Kidney tubule cell (primary cell): ENCODE results near the gene YY2.
A peak's percentile ranks its signal among the peaks of the same experiment; 100 is the strongest.
"Not testable (repeated sequence)": the region's sequence is repeated elsewhere in the genome, so short reads cannot be mapped to it uniquely, and the experiment has no call there.

Experiments used
- DNase-seq: peaks from one replicate; pipeline ENCODE4 v3.0.0-alpha.2; 2018; ENCODE audit warnings: low spot score

Gene YY2

GRCh38 chrX:21855937-21856415 lies at the start of gene YY2:
Gene YY2 (plus strand): TSS chrX:21855987. CDS start chrX:21856485, 498 bp downstream.
- no peak for DNase-seq

- peak; percentile 81 for DNase-seq
Measured at GRCh38 chrX:21806691-21807090, 49.1 kb upstream of the YY2 start.

GRCh38 chrX:21811832-21812231 lies 44.0 kb upstream of the YY2 start:
- DNase-seq: no peak

- DNase-seq: no peak
Measured at GRCh38 chrX:21812628-21813027, 43.2 kb upstream of the YY2 start.

GRCh38 chrX:21813612-21814368 lies 42.0 kb upstream of the YY2 start:
- no peak for DNase-seq

- DNase-seq: no peak
Measured at GRCh38 chrX:21816136-21816535, 39.7 kb upstream of the YY2 start.

GRCh38 chrX:21820170-21820569 lies 35.6 kb upstream of the YY2 start:
- DNase-seq: not testable (repeated sequence)

- no peak for DNase-seq
Measured at GRCh38 chrX:21821875-21822274, 33.9 kb upstream of the YY2 start.

GRCh38 chrX:21831496-21831895 lies 24.3 kb upstream of the YY2 start:
- no peak for DNase-seq

GRCh38 chrX:21837056-21837455 lies 18.7 kb upstream of the YY2 start:
- DNase-seq: no peak

- no peak for DNase-seq
Measured at GRCh38 chrX:21838937-21839333, 16.9 kb upstream of the YY2 start.

- DNase-seq: peak; percentile 85
Measured at GRCh38 chrX:21839334-21840192, 16.2 kb upstream of the YY2 start, which contains the start of gene MBTPS2. Gene MBTPS2 (plus strand): TSS chrX:21839617. CDS start chrX:21839735, 118 bp downstream.

- DNase-seq: peak; percentile 7
Measured at GRCh38 chrX:21840193-21840545, 15.6 kb upstream of the YY2 start.

- DNase-seq: no peak
Measured at GRCh38 chrX:21843179-21843578, 12.6 kb upstream of the YY2 start.

- no peak for DNase-seq
Measured at GRCh38 chrX:21845096-21845495, 10.7 kb upstream of the YY2 start.

- no peak for DNase-seq
Measured at GRCh38 chrX:21847342-21847741, 8.4 kb upstream of the YY2 start.

- DNase-seq: no peak
Measured at GRCh38 chrX:21853578-21853977, 2.2 kb upstream of the YY2 start.

GRCh38 chrX:21856504-21856903 lies 717 bp downstream of the YY2 start:
- DNase-seq: no peak

GRCh38 chrX:21863241-21863640 lies 7.5 kb downstream of the YY2 start:
- no peak for DNase-seq

GRCh38 chrX:21865436-21865835 lies 9.6 kb downstream of the YY2 start:
- DNase-seq: no peak

GRCh38 chrX:21870494-21870893 lies 14.7 kb downstream of the YY2 start:
- DNase-seq: no peak

- no peak for DNase-seq
Measured at GRCh38 chrX:21873063-21873775, 17.4 kb downstream of the YY2 start.
